ENCODE results near the gene BCAT1.

The BCAT1 gene

GRCh38 chr12:24948420-24948756, 513 bp downstream of the BCAT1 start:
- DNase-seq, result peak in 2 of 3 donors; percentile 43 to 47
- no peaks in the 10 kb centered on the region for H3K27me3 ChIP-seq (replicated peaks in 2 of 5; ENCODE audit: control insufficient read depth in 4 of 5, insufficient read depth in 5 of 5, low read length in 4 of 5)
- ChIA-PET CTCF (interaction anchor here (0.6 to 2.1 kb wide), 3 partner anchors 28 to 96 kb away, joined by 3 to 10 read pairs (median 3); no protein-coding TSS in a partner anchor), POLR2A (interaction anchor here (0.6 kb wide), 1 partner anchor 94 kb away, joined by 3 read pairs; no protein-coding TSS in a partner anchor)
- H3K36me3 ChIP-seq (ENCODE audit: control insufficient read depth in 4 of 4, insufficient read depth in 4 of 4, low read length in 3 of 4), result peaks cover 0 to 14% (median 4%) of the 10 kb centered on the region in 4 experiments
- peaks cover 16 to 45% (median 40%) of the 10 kb centered on the region in 4 experiments for H3K4me1 ChIP-seq (ENCODE audit: control extremely low read depth in 1 of 4, control insufficient read depth in 4 of 4, insufficient read depth in 4 of 4, low read length in 3 of 4)
- no peaks in the 10 kb centered on the region for H3K9me3 ChIP-seq (ENCODE audit: control extremely low read depth in 1 of 5, control insufficient read depth in 4 of 5, insufficient read depth in 2 of 5, low read depth in 1 of 5, low read length in 4 of 5)
- 0% methylated on average over 13 of the region's 14 CpGs for WGBS (ENCODE audit: insufficient coverage)
- H3K4me3 ChIP-seq (ENCODE audit: control insufficient read depth in 1 of 7, extremely low read depth in 1 of 7, insufficient read depth in 4 of 7, low read depth in 2 of 7, low read length in 6 of 7), result peak overlapping the region; percentile 93 to 99 (median 96)
- H3K27ac ChIP-seq (ENCODE audit: insufficient read depth in 1 of 2, low read depth in 1 of 2, low read length in 2 of 2, poor library complexity in 1 of 2, severe bottlenecking in 2 of 2), result peak overlapping the region; percentile 69 to 84

- Histone ChIP-seq H3K27ac (ENCODE audit: insufficient read depth in 1 of 2, low read depth in 1 of 2, low read length in 2 of 2, poor library complexity in 1 of 2, severe bottlenecking in 2 of 2) (peak overlapping the region; percentile 69 to 84), H3K9me3 (ENCODE audit: control extremely low read depth in 1 of 5, control insufficient read depth in 4 of 5, insufficient read depth in 2 of 5, low read depth in 1 of 5, low read length in 4 of 5) (no peaks in the 10 kb centered on the region), H3K4me3 (ENCODE audit: control insufficient read depth in 1 of 7, extremely low read depth in 1 of 7, insufficient read depth in 4 of 7, low read depth in 2 of 7, low read length in 6 of 7) (peak overlapping the region in 6 of 7 experiments; percentile 93 to 99 (median 96)), H3K36me3 (ENCODE audit: control insufficient read depth in 4 of 4, insufficient read depth in 4 of 4, low read length in 3 of 4) (peaks cover 0 to 14% (median 4%) of the 10 kb centered on the region in 4 experiments), H3K27me3 (replicated peaks in 2 of 5; ENCODE audit: control insufficient read depth in 4 of 5, insufficient read depth in 5 of 5, low read length in 4 of 5) (no peaks in the 10 kb centered on the region), H3K4me1 (ENCODE audit: control extremely low read depth in 1 of 4, control insufficient read depth in 4 of 4, insufficient read depth in 4 of 4, low read length in 3 of 4) (peaks cover 16 to 45% (median 40%) of the 10 kb centered on the region in 4 experiments)
- no peak for DNase-seq
- POLR2A ChIA-PET, result interaction anchor here (0.6 kb wide), 1 partner anchor 17 kb away, joined by 5 read pairs; no protein-coding TSS in a partner anchor
- CTCF ChIA-PET, result interaction anchor here (0.6 to 2.1 kb wide), 12 partner anchors 12 to 152 kb away, joined by 3 to 10 read pairs (median 3); no protein-coding TSS in a partner anchor
- 4% methylated on average over 4 of the region's 12 CpGs for WGBS (ENCODE audit: insufficient coverage)
These were observed 1.1 kb downstream of the BCAT1 start for GRCh38 chr12:24947541-24948419.

- ChIA-PET POLR2A (interaction anchor here (1.2 kb wide), 1 partner anchor 14 kb away, joined by 4 read pairs; no protein-coding TSS in a partner anchor), CTCF (interaction anchor here (0.6 to 2.0 kb wide), 7 partner anchors 14 to 1939 kb away, joined by 3 to 8 read pairs (median 4); no protein-coding TSS in a partner anchor)
- peak overlapping the region in 5 of 7 experiments; percentile 93 to 99 (median 97) for H3K4me3 ChIP-seq (ENCODE audit: control insufficient read depth in 1 of 7, extremely low read depth in 1 of 7, insufficient read depth in 4 of 7, low read depth in 2 of 7, low read length in 6 of 7)
These were observed 3.1 kb downstream of the BCAT1 start for GRCh38 chr12:24945845-24946244.

GRCh38 chr12:24945039-24945438, 3.9 kb downstream of the BCAT1 start:
- Histone ChIP-seq H3K27me3 (replicated peaks in 2 of 5; ENCODE audit: control insufficient read depth in 4 of 5, insufficient read depth in 5 of 5, low read length in 4 of 5) (no peaks in the 10 kb centered on the region), H3K9me3 (ENCODE audit: control extremely low read depth in 1 of 5, control insufficient read depth in 4 of 5, insufficient read depth in 2 of 5, low read depth in 1 of 5, low read length in 4 of 5) (no peaks in the 10 kb centered on the region), H3K4me1 (ENCODE audit: control extremely low read depth in 1 of 4, control insufficient read depth in 4 of 4, insufficient read depth in 4 of 4, low read length in 3 of 4) (peaks cover 16 to 45% (median 38%) of the 10 kb centered on the region in 4 experiments), H3K36me3 (ENCODE audit: control insufficient read depth in 4 of 4, insufficient read depth in 4 of 4, low read length in 3 of 4) (peaks cover 0 to 27% (median 5%) of the 10 kb centered on the region in 4 experiments), H3K27ac (ENCODE audit: insufficient read depth in 1 of 2, low read depth in 1 of 2, low read length in 2 of 2, poor library complexity in 1 of 2, severe bottlenecking in 2 of 2) (peak overlapping the region in 1 of 2 experiments; percentile 84), H3K4me3 (ENCODE audit: control insufficient read depth in 1 of 7, extremely low read depth in 1 of 7, insufficient read depth in 4 of 7, low read depth in 2 of 7, low read length in 6 of 7) (peak overlapping the region in 1 of 7 experiments; percentile 95)
- 100% methylated on average over 1 of the region's 1 CpG for WGBS (ENCODE audit: insufficient coverage)
- POLR2A ChIA-PET, result no interaction called here
- CTCF ChIA-PET, result interaction anchor here (1.6 kb wide), 1 partner anchor 44 kb away, joined by 5 read pairs; no protein-coding TSS in a partner anchor
- DNase-seq, result no peak

More at GRCh38 chr12:24945845-24946244, 3.1 kb downstream of the BCAT1 start:
- DNase-seq, result peak in 2 of 3 donors; percentile 48 to 59
- Histone ChIP-seq H3K4me1 (ENCODE audit: control extremely low read depth in 1 of 4, control insufficient read depth in 4 of 4, insufficient read depth in 4 of 4, low read length in 3 of 4) (peaks cover 16 to 45% (median 38%) of the 10 kb centered on the region in 4 experiments), H3K27ac (ENCODE audit: insufficient read depth in 1 of 2, low read depth in 1 of 2, low read length in 2 of 2, poor library complexity in 1 of 2, severe bottlenecking in 2 of 2) (peak overlapping the region; percentile 69 to 84), H3K9me3 (ENCODE audit: control extremely low read depth in 1 of 5, control insufficient read depth in 4 of 5, insufficient read depth in 2 of 5, low read depth in 1 of 5, low read length in 4 of 5) (no peaks in the 10 kb centered on the region), H3K36me3 (ENCODE audit: control insufficient read depth in 4 of 4, insufficient read depth in 4 of 4, low read length in 3 of 4) (peaks cover 0 to 27% (median 5%) of the 10 kb centered on the region in 4 experiments), H3K27me3 (replicated peaks in 2 of 5; ENCODE audit: control insufficient read depth in 4 of 5, insufficient read depth in 5 of 5, low read length in 4 of 5) (no peaks in the 10 kb centered on the region)

- DNase-seq, result no peak
- Histone ChIP-seq H3K27me3 (replicated peaks in 2 of 5; ENCODE audit: control insufficient read depth in 4 of 5, insufficient read depth in 5 of 5, low read length in 4 of 5) (no peaks in the 10 kb centered on the region), H3K36me3 (ENCODE audit: control insufficient read depth in 4 of 4, insufficient read depth in 4 of 4, low read length in 3 of 4) (peaks cover 0 to 27% (median 5%) of the 10 kb centered on the region in 4 experiments), H3K4me3 (ENCODE audit: control insufficient read depth in 1 of 7, extremely low read depth in 1 of 7, insufficient read depth in 4 of 7, low read depth in 2 of 7, low read length in 6 of 7) (no peak overlapping the region), H3K27ac (ENCODE audit: insufficient read depth in 1 of 2, low read depth in 1 of 2, low read length in 2 of 2, poor library complexity in 1 of 2, severe bottlenecking in 2 of 2) (no peak overlapping the region), H3K9me3 (ENCODE audit: control extremely low read depth in 1 of 5, control insufficient read depth in 4 of 5, insufficient read depth in 2 of 5, low read depth in 1 of 5, low read length in 4 of 5) (no peaks in the 10 kb centered on the region), H3K4me1 (ENCODE audit: control extremely low read depth in 1 of 4, control insufficient read depth in 4 of 4, insufficient read depth in 4 of 4, low read length in 3 of 4) (peaks cover 16 to 42% (median 37%) of the 10 kb centered on the region in 4 experiments)
- no CpG with 5 or more reads among the region's 2 CpGs for WGBS (ENCODE audit: insufficient coverage)
- ChIA-PET POLR2A (no interaction called here), CTCF (no interaction called here)
These were observed 4.3 kb downstream of the BCAT1 start for GRCh38 chr12:24944601-24944975.

- DNase-seq, result no peak
- peaks cover 16 to 38% (median 32%) of the 10 kb centered on the region in 4 experiments for H3K4me1 ChIP-seq (ENCODE audit: control extremely low read depth in 1 of 4, control insufficient read depth in 4 of 4, insufficient read depth in 4 of 4, low read length in 3 of 4)
These were observed 4.8 kb downstream of the BCAT1 start for GRCh38 chr12:24943947-24944600.

More at GRCh38 chr12:24943947-24944600, 4.8 kb downstream of the BCAT1 start:
- H3K36me3 ChIP-seq (ENCODE audit: control insufficient read depth in 4 of 4, insufficient read depth in 4 of 4, low read length in 3 of 4), result peaks cover 0 to 27% (median 5%) of the 10 kb centered on the region in 4 experiments
- H3K9me3 ChIP-seq (ENCODE audit: control extremely low read depth in 1 of 5, control insufficient read depth in 4 of 5, insufficient read depth in 2 of 5, low read depth in 1 of 5, low read length in 4 of 5), result no peaks in the 10 kb centered on the region
- H3K27ac ChIP-seq (ENCODE audit: insufficient read depth in 1 of 2, low read depth in 1 of 2, low read length in 2 of 2, poor library complexity in 1 of 2, severe bottlenecking in 2 of 2), result no peak overlapping the region
- no peaks in the 10 kb centered on the region for H3K27me3 ChIP-seq (replicated peaks in 2 of 5; ENCODE audit: control insufficient read depth in 4 of 5, insufficient read depth in 5 of 5, low read length in 4 of 5)
- CTCF ChIA-PET, result no interaction called here
- WGBS (ENCODE audit: insufficient coverage), result 100% methylated on average over 2 of the region's 6 CpGs
- H3K4me3 ChIP-seq (ENCODE audit: control insufficient read depth in 1 of 7, extremely low read depth in 1 of 7, insufficient read depth in 4 of 7, low read depth in 2 of 7, low read length in 6 of 7), result no peak overlapping the region
- POLR2A ChIA-PET, result no interaction called here
